HG03521 (cell line): ENCODE data around the gene MGLL.
"Not testable (repeated sequence)": the region's sequence is repeated elsewhere in the genome, so short reads cannot be mapped to it uniquely, and the experiment has no call there.

Experiments used
- ATAC-seq: cut with Tn5 transposase; IDR thresholded peaks from one replicate; pipeline ENCODE4 v1.9.1; 2021; ENCODE audit warnings: mild to moderate bottlenecking, moderate library complexity; ENCODE audit not compliant: unreplicated experiment

The MGLL gene

GRCh38 chr3:127663151-127663550 is 159.2 kb downstream of the MGLL start:
- no peak for ATAC-seq

GRCh38 chr3:127662001-127662469 is 160.3 kb downstream of the MGLL start:
- ATAC-seq = no peak

- no peak for ATAC-seq
Measured at GRCh38 chr3:127661600-127661999, 160.7 kb downstream of the MGLL start.

- ATAC-seq = no peak
Measured at GRCh38 chr3:127660621-127661251, 161.6 kb downstream of the MGLL start.

- ATAC-seq = no peak
Measured at GRCh38 chr3:127658234-127658633, 164.1 kb downstream of the MGLL start.

GRCh38 chr3:127656906-127657305 is 165.4 kb downstream of the MGLL start:
- no peak for ATAC-seq

- ATAC-seq = no peak
Measured at GRCh38 chr3:127655641-127656040, 166.7 kb downstream of the MGLL start.

GRCh38 chr3:127654993-127655392 is 167.3 kb downstream of the MGLL start:
- ATAC-seq = not testable (repeated sequence)

GRCh38 chr3:127654374-127654773 is 167.9 kb downstream of the MGLL start:
- no peak for ATAC-seq

- ATAC-seq = no peak
Measured at GRCh38 chr3:127652246-127652995, 169.9 kb downstream of the MGLL start.

GRCh38 chr3:127651516-127652172 is 170.7 kb downstream of the MGLL start:
- ATAC-seq = no peak

- ATAC-seq = no peak
Measured at GRCh38 chr3:127650236-127650635, 172.1 kb downstream of the MGLL start.

- no peak for ATAC-seq
Measured at GRCh38 chr3:127647845-127648204, 174.5 kb downstream of the MGLL start.

- no peak for ATAC-seq
Measured at GRCh38 chr3:127647166-127647844, 175.0 kb downstream of the MGLL start.

GRCh38 chr3:127646501-127647046 is 175.7 kb downstream of the MGLL start:
- no peak for ATAC-seq

GRCh38 chr3:127645371-127646015 is 176.8 kb downstream of the MGLL start:
- ATAC-seq = no peak

GRCh38 chr3:127644641-127645370 is 177.5 kb downstream of the MGLL start:
- no peak for ATAC-seq

GRCh38 chr3:127640042-127640355 is 182.3 kb downstream of the MGLL start:
- no peak for ATAC-seq

- no peak for ATAC-seq
Measured at GRCh38 chr3:127639173-127640041, 182.9 kb downstream of the MGLL start.
